ENCODE data around the gene MAP6D1.

- TF ChIP-seq POLR2A (IDR thresholded peaks at IDR 0.05) (no peak), CTCF (IDR thresholded peaks at IDR 0.05) (no peak)
Measured at GRCh38 chr3:183868796-183869195, 43.4 kb upstream of the MAP6D1 start.

All from body of pancreas (tissue), 4 donors.